GM21825 (cell line): Measurements from ENCODE around the gene RFLNA.

ENCODE experiments used
- ATAC-seq: cut with Tn5 transposase; IDR thresholded peaks from one replicate; pipeline ENCODE4 v1.9.1; 2021; ENCODE audit warnings: mild to moderate bottlenecking, moderate library complexity; ENCODE audit not compliant: unreplicated experiment

The RFLNA gene

DNA sequence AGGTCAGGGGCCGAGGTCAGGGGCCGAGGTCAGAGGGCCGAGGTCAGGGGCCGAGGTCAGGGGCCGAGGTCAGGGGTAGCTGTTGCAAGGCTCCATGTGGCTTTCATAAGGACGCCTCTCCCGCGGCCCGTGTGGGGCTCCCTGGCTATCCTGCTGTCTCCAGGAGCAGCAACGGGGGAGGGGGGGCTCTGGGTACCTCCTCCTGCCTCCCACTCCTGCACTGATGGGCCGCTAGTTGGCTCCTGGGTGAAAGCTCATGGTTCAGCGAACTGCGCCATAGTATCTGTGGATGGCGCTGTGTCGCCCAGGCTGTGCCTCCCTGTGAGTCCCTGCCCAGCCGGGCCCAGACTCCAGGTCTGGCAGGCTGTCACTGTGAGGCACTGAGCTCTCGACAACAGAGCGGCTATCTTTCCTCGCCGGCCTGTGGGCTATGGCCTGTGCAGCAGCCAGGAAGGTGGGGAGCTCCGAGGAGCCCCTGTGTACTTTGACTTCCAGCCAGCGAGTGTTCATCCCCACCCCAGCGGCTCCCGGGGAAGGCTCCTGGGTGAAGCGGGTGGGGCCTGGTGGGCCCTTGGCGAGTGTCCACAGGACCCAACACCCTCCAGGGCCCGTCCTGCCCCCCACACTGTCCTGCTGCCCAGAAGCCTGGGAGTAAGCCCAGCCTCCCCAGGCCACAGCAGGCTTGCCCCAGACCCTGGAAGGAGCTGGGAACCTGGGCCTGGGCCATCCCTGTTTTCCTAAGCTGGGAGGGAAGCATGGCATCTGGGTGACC is 8.1 kb downstream of the RFLNA start:
- no peak for ATAC-seq

GRCh38 chr12:124303579-124304313 is 8.9 kb downstream of the RFLNA start:
- no peak for ATAC-seq

DNA sequence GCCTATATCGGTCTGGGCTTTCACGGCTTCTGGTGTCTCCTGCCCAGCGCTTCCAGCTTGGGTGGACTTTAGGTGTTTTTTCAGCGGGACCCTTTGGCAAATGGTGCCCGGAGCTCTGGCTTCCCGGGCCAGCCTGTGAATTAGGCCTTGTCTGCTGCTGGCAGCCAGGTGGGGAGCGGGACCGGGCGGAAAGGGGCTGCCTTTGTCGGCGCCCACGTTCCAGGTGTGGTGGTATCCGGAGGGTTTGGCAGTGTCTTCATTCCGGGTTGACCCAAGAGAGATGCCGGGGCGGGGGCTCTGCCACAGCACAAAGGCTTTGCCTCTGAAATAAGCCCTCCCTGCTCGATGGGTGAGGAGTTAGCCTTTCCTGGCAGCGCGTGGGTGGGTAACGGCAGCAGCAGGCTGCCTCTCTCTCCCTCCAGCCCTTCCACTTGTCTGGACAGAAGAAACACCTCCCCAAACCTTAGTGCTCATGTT is 9.5 kb downstream of the RFLNA start:
- ATAC-seq = no peak

DNA sequence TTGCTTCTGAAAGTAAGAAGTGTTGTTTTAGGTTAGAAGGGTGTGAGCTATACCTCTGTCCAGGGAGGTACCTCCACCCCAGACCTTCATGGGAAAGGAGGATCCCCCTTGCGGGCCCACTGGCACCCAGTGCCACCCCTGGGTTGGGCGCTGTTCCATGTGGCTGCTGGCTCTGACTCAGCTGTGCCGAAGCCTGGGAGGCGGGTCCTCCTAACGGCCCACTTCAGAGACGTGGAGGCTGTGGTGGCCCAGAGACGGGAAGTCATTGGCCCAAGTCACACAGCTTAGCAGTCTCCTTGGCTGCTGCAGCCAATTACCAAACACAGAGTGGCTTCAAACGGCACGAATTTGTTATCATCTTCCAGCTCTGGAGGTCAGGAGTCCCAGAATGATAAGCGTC is 10.2 kb downstream of the RFLNA start:
- no peak for ATAC-seq

DNA sequence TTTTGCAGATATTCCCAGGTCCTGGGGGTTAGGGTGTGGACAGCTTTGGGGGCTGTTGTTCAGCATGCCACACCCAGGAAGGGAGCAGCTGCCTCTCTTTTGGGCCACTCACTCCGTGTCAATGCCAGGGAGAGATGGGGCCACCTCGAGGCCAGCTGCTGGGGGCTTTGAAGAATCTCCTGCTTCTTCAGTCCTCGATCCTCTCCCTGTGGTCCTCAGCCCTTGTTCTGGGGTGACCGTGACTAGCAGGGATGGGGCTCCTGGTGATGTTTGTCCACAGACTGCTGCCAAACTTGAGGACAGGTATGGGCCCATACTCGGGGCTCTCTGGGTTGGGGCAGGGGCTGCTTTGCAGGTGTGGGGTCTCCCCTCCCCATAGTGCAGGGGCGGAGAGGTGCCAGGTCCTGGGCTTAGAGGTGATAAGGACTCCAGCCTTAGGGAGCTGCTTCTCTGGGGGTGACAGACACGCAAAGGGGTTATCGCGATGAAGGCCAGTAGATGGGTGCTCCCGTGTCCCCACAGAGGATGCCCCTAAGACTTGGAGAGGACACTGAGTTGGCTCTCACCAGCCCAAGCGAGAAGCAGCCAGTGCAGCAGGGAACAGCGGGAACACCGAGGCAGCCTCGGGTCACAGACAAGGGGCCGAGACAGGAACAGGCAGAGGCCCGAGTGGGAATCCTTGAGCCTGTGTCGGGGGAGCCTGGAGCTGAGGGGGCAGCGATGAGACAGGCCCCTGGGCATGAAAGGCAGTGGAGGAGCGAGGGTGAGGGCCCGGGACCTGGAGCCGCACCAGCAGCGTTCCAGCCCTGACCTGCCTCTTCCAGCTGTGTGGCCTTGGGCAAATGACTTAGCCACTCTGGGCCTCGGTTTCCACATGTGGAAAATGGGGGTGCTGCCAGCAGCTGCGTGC is 11.1 kb downstream of the RFLNA start:
- no peak for ATAC-seq

DNA sequence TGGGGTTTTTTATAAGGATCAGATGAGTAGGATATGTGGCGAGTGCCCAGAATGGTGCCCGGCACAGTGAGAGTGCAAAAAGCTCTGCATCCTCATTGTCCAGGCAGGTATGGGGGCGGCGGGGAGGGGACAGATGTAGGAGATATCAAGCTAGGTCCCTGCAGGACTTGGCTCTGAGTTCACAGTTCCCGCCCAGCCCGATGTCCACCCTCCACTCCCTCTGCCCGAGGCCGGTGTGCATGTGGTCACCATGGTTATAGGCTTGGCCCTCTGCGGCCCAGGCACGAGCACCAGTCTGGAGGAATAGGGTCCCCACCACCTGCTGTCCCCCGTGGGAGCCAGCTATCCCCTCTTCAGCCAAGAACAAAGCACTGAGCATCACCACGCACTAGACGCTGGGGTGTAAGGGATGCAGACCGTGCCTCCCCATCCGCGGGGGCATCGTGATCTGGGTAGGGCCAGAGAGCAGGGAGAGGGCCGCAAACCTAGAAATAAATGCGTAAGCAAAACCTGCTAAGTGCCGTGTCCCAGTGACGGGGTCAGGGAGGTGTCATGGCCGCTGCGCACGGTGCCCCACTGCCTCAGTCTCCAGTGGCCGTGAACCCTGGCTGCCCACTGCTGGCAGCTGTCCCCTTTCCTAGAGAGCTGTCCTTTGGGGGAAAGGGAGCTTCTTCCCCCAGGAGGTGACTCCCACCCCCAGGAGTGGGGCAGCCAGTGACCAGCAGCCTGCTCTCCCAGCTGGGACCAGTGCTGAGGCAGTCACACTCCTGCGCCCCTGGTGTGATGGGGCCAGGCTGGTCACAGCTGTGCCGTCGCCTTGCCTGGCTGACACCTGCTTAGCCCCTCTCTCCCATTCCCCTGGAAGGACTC is 12.0 kb downstream of the RFLNA start:
- ATAC-seq = no peak

DNA sequence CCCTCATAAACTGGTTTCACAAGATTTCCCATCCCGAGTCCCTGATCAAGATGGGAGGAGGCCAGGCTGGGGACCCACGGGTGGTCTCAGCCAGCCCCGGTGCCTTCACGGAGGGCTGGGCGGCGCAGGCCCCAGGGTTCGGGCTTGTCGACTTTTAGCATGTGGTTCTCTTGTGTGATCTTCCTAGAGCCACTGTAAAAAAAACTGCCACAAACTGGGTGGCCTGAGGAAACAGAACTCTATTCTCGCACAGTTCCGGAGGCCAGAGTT is 12.6 kb downstream of the RFLNA start:
- ATAC-seq = no peak

DNA sequence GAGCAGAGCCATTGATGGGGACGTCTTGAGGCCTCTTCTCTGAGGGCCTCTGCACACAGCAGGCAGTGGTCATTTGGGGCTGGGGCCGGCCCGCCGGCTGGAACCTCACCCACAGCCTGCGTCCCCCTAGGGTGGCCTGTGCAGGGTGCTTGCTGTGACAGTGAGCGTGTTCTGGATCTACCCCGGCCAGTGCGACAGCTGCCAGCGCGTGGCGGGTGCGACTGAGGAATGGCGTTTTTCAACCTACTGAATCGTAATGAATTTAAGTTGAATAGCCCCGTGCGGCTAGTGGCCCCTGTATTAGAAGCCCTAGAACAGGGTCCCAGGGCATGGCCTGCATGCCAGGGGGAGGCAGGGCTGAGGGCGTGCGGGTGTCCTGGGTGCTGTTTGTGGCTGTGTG is 13.8 kb downstream of the RFLNA start:
- no peak for ATAC-seq

DNA sequence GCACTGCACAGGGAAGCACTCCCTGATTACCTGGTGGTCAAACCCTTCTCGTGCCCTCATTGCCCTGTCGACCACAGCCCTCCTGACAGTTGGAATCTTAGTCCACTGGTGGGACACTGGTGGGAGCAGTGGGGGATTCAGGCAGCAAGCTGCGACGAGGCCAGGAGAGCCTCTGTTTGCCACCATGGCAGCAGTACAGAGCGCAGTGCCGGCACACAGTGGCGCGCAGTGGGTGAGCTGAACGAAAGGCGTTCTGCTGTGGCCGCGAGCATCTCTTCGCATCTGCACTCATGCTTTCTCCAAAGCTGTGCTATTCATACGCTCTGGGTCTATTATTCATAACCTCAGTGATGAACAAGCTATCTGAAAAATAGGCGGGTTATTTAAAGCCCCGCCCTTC is 14.3 kb downstream of the RFLNA start:
- no peak for ATAC-seq

DNA sequence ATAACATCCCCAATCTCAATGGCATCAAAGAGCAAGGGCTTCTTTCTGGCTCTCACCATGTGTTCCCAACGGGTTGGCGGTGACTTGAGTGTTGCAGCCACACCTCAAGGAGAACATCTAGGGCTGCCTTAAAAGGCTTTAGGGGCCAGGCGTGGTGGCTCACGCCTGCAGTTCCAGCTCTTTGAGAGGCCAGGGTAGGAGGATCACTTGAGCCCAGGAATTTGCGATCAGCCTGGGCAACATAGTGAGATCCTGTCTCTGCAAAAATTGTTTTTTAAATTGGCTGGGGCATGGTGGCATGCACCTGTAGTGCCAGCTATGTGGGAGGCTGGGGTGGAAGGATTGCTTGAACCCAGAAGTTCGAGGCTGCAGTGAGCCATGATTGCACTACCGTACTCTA is 14.9 kb downstream of the RFLNA start:
- ATAC-seq = no peak

- no peak for ATAC-seq
Measured at GRCh38 chr12:124310178-124310577, 15.3 kb downstream of the RFLNA start.

DNA sequence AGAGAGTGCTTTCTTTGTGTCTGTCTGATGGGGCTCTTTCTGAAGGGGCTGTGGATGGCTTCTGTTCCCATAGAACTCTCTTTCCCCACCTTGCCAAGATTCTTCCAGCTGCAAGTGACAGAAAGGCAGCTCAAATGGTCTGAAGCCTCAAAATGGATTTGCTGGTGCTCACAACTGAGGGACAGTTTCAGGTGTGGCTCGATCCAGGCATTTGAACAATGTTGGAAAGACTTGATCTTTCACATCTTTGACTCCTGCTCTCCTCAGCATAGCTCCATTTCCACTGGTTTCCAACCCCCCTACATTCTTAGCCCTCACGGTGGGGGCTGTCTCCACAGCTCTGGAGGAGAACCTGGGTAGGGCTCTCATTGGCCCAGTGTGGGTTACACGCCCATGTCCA is 15.9 kb downstream of the RFLNA start:
- no peak for ATAC-seq

GRCh38 chr12:124311292-124312109 is 16.6 kb downstream of the RFLNA start:
- no peak for ATAC-seq

DNA sequence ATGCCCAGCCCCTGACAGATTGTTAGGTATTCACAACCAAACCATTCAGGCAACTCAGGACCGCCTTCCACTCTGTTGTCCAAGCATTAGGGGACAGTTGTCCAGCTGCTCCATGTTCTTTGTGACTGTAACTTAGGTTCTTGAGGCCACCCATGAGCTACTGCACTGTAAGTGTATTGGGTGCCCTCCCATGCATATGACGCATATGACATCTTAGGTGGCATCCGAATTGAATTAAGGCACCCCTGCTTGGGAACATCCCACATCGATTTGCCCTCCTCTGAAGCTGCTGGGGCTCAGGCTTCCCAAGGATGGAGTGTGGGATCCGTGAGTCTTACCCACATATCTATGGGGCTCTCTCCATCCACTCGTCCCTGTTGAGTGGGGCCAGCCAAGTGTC is 17.7 kb downstream of the RFLNA start:
- ATAC-seq = no peak

DNA sequence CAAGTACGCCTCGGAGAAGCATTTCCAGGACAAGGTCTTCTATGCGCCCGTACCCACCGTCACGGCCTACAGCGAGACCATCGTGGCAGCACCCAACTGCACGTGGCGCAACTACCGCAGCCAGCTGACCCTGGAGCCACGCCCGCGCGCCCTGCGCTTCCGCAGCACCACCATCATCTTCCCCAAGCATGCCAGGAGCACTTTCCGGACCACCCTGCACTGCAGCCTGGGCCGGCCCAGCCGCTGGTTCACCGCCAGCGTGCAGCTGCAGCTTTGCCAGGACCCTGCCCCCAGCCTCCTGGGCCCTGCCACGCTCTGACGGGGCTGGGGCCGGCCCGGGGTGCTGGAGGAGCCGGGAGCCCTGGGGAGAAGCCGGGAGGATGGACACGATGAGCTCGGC is 19.3 kb downstream of the RFLNA start:
- no peak for ATAC-seq

DNA sequence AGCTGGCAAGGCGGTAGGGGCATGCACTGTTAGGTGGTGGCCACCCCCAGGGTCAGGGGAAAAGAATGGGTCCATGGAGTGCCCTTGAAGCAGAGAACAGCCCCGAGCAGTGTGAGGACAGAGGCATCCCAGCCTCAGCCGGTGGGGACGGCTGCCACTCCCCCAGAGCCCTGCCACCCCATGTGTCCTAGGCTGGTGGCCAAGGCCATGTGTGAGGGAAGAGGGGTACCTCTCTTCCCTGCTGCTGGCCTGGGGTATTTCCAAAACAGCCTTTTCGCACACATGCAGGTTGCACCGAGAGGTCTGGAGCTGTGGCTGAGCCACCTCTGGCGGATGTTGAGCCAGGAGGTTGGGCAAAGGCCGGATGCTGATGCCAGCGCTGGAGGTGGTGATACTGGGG is 19.9 kb downstream of the RFLNA start:
- no peak for ATAC-seq

GRCh38 chr12:124315372-124316044 is 20.6 kb downstream of the RFLNA start:
- ATAC-seq = no peak

GRCh38 chr12:124316257-124316900 is 21.5 kb downstream of the RFLNA start:
- ATAC-seq = no peak

DNA sequence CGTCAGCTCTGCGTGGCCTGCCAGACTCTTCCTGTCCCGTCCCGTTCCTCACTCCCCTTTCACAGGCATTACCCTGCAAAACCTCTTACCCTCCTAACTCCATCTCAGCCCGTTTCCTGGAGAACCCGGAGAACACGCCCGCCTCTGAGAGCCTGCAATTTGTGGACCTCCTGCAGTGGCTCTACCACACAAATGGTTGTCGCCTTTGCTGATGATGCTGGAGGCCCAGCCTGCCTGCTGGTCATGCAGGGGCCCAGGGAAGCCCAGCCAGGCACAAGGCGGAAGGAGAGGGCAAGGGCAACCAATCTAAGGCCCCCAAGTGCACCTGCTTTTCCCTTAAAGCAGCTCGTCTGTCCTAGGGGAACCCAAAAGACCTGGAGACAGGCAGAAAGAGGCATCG is 22.5 kb downstream of the RFLNA start:
- no peak for ATAC-seq
